Stimulated activated CD8-positive, alpha-beta memory T cell treated with anti-CD3 and anti-CD28 coated beads, Interleukin-7, amount 100 ng/mL, for 1 hour (primary cell): ENCODE results near the gene C5.
"Not testable (repeated sequence)": the region's sequence is repeated elsewhere in the genome, so short reads cannot be mapped to it uniquely, and the experiment has no call there.

Experiments used
- DNase-seq, 2 donors: peaks; one replicate each; pipeline ENCODE4 v3.0.0-alpha.2; 2020; ENCODE audit warnings: low read depth in 2 of 2

Gene C5

DNA sequence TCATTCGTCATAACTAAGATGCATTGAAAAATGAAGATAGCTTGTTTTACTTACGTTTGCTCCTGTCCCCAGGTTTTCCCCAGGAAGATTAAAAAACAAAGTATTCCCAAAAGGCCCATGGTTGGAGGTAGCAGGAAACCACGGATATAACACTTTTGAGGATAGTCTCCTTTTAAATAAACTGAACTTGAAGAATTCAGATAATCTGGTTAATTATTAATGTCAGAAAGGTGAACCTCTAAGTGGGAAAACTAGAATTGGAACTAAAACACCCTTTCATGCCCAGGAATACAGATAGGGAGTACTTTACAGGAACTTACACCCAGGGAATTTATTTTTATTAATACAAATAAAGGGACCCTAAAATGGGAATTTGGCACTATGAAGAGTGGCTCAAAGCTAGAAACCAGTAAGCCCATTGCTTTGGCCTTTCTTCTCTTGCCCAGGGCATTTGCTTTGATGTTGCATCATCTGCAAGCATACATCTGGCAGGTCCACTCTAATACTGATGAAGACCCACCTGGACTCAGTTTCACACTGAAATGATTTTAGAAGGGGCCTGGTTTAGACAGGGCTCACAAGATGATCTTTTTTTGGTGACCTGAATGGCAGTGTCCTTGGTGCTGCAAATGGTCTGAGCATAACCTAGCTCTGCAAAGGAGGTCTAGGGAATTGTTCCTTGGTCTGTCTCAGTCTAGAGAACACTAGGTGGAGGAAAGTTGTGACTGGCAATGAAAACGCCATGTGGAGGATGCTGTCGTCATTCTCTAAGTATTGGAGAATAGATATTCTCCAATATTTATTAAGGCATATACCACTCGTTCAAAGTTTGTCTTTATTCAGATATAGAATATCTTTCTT lies at the start of gene C5:
C5 (minus strand) TSS at position 148 of the 861 bp plus-strand sequence; CDS start at position 119, 29 bp downstream.
- DNase-seq = no peak

DNA sequence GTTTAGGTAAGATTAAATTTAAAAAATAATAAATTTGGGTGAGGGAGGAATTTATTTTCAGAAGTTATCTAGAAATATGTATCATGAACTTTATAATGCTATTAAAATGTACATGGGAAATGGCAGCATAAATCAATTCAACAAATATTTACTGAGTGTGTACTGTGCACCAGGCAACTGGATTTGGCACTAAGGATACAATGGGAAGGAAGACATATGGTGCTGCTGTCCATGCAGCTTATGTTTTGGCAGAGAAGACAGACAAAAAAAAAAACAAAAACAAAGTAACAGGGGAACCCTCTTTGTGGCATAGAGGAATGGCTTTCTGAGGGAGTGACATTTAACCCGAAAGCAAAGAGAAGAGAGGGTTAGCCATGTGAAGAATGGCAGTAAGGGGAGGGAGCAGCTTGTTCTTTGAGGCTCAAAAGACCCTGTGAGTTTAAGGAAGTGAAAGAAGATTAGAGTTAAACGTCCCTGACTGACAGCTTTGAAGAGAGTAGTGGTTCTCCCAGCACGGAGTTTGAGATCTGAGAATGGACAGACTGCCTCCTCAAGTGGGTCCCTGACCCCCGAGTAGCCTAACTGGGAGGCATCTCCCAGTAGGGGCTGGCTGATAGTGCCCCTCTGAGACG lies 48.6 kb upstream of the C5 start:
- DNase-seq = no peak

DNA sequence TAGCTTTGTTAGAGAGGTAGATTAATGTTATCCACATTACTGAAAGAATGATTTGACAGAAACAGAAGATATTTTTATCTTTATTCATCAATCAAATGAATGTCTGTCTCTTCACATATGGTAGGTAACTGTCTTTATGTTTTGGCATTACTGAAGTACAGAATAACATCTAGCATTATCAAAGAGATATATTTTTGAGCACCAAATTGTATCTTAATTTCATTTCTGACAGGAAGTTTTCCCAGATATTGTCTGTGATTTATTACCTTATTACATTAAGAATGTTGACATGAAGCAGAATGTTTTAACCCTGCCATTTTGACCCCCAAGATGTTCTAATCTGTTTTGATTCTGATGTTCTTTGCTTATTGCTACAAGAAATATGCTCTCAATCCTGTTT lies 45.0 kb upstream of the C5 start:
- no peak for DNase-seq

DNA sequence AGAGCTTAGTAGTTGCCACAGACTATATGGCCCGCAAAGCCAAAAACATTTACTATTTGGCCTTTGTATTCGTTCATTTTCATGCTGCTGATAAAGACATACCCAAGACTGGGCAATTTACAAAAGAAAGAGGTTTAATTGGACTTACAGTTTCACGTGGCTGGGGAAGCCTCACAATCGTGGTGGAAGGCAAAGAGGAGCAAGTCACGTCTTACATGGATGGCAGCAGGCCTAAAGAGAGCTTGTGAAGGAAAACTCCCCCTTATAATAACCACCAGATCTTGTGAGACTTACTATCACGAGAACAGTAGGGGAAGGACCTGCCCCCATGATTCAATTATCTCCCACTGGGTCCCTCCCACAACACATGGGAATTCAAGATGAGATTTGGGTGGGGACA lies 40.7 kb upstream of the C5 start:
- not testable (repeated sequence) for DNase-seq

DNA sequence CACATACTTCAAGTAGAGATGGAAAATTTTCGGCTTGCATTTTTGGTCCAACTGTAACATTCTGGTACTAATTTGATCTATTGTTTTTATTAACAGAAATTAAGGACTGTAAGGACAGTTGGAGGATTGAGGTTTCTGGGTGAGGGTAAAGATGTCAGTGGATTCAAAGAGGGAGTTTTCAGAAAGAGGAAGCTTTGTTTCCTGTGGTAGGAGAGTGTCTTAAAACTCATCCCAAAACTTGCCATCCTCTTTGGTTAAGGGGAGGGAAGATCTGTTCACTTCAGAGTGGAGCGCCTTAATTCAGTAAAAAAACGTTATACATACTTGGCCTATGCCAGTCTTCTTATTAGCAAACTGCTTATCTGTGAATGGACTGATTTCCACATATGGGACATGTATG lies 38.5 kb upstream of the C5 start:
- DNase-seq = no peak

DNA sequence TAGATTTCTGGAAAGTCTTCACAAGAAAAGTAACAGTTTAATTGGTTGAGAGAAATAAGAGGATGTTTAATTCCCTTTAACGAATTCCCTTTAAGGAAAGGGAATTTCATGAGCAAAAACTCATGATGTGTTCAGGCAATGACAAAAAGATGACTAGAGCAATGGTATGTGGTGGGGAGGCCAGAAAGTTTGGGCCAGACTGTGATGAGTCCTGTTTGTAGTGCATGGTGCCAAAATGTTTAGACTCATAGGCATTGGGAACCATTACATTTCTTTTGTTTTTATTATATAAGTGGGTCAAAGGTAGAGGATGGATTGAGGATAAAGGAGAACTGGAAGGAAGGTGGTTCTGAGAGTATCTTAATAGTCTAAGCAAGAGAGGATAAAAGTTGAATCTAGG lies 35.6 kb upstream of the C5 start:
- DNase-seq = no peak

DNA sequence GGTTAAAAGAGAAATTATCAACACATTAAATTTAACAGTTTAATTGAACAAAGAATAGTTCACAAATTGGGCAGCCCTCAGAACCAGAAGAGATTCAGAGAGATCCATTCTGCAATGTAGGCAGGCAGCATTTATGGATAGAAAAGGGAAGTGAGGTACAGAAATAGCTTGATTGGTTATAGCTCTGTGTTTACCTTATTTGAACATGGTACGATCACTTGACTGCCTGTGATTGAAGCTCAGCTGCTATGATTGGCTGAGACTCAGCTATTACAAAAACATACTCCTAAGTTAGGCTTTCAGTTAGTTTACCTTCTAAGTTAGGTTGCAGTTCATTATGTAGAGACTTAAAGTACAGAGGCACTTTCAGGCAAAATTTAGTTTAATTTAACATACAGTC lies 32.0 kb upstream of the C5 start:
- DNase-seq = no peak

DNA sequence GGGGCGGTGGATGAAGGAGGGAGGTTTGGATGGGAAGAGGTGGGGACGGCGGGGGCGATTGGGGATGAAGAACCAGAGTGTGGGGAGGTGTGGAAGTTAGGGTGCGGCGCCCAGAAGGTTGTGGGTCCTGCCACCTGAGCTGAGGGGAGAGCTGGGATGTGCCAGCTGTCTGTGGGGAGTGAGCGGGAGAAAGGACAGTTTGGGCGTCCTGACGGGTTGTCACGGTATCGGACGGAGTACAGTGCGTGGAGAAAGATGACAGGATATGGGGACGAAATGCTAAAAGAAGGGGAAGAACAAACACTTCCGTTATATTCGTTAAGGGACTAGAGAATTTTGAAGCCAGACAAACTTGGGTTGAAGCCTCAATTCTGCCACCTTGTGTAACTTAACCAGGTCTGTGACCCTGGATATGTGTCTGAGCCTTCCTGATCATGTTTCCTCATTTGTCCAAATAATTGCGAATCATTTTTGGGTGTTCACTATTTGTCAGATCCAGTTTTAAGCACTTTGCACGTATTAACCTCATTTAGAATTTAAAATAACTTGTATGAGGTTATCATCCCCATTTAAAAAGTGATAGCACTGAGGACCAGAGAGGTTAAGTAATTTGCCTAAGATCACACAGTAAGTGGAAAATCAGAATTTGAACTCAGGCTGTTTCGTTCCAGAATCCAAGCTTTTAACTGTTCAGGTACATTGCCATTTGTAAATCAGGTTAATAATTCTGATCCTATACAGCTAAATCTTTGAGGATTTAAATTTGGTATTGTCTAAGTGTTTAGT lies 25.4 kb upstream of the C5 start:
- DNase-seq = peak in 1 of 2 donors; percentile 5

DNA sequence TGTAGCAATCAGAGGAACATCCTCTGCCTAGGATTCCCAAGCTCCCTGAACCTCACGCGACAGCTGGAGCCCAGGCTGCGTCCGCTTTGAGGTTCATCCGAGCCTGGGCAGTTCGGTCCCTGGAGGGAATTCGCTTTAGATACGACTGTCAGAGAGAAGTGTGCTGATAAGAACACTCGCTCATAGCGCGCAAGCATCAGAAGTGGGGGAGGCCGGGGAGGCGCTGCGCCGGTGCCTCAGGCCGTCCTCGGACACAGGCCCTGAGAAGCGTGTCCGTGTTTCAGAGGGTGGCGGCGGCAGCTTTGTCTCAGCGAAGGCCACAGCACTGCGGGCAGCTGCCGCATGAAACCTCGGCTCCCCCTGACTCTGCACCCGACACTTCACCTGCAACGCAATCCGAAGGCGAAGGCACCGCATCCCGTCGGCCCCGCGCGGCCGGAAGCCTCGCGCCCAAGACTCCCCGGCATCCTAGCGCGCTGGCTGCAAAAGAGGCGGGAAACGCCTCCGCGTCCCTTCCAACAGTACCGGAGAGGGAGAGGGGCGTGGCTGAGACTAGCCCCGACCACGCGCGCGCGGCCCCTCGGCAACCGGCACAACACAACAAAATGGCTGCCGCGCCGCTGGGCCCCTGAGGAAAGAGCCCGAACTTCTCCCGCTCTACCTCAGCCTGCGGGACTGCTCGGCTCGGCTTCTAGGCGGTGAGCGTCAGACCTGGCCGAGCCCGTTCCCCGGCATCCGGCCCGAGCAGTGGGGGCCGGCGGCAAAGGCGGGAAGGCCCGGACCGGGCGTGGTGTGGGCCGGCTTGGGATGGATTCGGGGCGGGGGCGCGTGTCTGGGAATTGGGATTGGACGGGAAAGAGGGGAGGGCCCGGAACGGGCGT lies 24.5 kb upstream of the C5 start, which contains the start of gene CNTRL:
CNTRL (plus strand) TSS at position 586 of the 881 bp plus-strand sequence. CDS start 13,372 bp downstream, outside the sequence.
- peak; percentile 64 to 65 for DNase-seq

DNA sequence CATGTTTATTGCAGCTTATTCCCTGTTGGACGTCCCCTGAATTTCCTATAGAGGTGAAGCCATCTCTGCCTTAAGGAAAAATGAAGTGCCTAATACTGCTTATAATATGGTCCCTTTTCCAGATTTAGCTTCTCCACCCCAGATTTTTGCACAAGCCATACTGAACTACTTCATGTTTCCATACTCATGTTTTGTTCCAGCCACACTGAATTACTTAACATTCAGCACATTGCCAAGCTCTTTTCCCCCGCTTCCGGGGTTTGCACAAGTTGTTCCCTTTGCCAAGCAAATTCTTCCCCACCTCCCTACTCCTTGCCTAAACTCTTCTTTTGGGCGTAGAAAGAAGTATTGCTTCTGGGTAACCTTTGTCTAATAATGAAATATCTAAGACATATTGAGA lies 23.0 kb upstream of the C5 start:
- no peak for DNase-seq

DNA sequence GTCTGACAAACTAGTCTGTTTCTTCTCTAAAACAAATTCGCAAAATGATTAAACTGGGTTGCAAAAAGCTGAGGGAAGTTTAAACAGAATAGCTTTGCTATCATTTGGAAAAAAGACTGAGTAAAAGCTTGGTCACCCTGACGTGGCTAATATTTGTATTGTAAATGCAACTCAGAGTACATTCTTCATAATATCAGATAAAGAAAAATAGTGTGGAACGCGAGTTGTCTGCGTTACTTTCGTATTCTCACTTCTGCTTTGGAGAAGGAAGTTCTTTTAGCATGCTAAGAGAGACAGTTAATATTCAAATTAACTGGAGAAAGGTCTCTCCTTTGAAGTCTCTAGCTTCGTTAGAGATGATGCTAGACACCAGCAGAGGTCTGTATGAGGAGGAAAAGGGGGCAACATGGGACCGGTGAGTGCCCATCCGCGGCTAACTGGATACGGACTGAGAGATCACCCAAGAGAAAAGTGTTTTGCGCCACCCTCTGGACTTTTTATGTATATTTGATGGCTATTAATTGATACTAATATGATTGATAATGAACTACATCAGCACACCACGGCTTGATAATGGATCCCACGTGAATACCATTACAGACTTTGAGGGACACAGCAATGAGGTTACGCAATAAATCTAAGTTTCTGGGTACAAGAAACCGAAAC lies 21.8 kb upstream of the C5 start:
- no peak for DNase-seq

DNA sequence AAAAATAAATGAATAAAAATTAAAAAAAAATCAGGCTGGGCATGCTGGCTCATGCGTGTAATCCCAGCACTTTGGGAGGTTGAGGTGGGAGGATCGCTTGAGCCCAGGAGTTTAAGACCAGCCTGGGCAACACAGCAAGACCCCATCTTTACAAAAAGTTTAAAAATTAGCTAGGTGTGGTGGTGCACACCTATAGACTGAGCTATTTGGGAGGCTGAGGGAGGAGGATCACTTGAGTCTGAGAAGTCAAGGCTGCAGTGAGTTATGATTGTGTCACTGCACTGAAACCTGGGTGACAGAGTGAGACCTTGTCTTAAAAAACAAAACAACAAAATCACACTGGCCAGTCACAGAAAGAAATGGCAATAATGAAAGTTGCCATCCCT lies 21.3 kb upstream of the C5 start:
- no peak for DNase-seq

DNA sequence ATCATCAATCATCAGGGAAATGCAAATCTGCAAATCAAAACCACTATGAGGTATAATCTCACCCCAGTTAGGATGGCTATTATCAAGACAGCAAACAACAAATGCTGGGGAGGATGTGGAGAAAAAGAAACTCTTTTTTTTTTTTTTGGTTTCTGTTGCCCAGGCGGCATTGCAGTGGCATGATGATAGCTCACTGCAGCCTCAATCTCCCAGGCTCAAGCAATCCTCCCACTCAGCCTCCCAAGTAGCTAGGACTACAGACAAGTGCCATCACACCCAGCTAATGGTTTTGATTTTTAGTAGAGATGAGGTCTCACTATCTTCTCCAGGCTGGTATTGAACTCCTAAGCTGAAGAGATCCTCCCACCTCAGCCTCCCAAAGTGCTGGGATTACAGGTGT lies 19.3 kb upstream of the C5 start:
- no peak for DNase-seq

DNA sequence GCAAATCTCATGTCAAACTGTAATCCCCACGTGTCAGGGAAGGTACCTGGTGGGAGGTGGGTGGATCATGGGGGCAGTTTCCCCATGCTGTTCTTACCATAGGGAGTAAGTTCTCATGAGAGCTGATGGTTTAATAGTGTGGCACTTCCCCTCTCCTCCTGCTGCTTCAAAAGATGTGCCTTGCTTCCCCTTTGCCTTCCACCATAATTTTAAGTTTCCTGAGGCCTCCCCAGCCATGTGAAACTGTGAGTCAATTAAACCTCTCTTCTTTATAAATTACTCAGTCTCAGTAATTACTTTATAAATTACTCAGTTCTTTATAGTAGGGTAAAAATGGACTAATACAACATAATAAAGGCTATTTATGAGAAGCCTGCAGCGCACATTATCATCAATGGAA lies 17.6 kb upstream of the C5 start:
- no peak for DNase-seq

DNA sequence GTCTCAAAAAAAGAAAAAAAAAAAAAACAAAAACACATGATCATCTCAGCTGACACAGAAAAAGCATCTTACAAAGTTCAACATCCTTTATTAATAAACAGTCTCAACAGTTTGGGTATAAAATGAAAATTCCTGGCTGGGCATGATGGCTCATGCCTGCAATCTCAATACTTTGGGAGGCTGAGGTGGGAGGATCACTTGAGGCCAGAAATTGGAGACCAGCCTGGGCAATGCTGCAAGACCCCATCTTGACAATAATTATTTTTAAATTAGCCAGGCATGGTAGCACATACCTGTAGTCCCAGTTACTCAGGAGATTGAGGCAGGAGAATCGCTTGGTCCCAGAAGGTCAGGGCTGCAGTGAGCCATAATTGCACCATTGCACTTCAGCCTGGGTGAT lies 16.8 kb upstream of the C5 start:
- DNase-seq = no peak

DNA sequence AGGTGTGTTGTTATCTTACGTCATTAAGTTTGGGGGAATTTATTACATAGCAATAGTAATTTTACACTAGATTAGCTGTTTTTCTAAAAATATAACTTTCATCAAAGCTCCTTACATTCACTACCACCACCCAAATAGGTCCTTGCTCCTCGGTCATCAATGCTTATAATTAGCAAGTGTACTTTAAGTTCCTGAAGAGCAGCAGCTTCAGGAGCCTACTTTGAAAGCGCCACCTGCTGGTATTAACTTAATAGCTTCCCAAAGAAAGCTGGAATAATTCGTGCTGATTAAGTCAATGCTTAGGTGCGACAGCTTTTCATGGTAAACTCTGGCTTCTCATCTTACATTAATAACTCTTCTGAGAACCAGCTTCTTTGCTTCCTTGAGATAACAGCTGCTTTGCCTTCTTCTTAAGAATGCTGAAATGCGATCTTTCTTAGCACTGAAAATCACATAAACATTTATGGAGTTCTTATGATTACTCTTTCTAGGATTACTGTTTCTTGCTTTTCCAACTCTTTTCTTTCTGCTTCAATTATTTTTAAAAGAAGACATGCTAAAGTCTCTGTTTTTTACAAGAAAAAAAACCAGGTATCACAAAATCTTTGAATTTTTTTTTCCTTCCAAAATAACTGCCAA lies 10.0 kb upstream of the C5 start:
- DNase-seq = no peak

DNA sequence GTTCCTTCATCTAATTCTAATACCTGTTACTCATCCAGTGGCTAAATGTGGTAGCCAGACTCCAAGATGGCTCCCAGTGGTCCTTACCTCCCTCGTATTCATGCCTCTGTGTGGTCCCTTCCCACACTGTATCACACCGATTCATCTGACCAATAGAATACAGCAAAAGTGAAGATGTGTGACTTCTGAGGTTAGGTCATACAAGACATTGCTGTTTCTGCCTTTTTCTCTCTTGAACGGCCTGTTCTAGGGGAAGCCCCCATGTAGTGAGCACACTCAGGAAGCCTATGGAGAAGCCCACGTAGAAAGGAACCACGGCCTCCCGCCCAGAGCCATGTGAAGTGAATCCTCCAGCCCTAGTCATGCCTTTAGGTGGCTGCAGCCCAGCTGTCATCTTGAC lies 9.4 kb upstream of the C5 start:
- DNase-seq = no peak

DNA sequence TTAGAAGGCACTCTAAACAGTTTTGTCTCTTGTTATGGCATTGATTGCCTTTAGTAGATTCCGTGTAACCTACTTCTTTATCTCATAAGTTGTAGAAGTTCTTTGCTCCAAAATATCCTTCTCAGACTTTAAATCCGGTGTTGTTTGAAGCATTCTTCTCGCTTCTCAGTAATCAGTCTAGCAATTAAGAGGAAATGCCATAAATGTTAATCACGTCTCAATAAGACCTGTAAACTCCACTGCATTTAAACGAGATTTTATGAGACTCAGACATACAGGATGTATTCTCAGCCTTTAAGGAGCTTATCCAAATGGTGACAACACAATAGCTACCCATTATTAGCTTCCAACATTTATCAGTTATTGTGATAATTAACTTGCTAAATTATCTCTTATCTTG lies 7.7 kb upstream of the C5 start:
- no peak for DNase-seq

DNA sequence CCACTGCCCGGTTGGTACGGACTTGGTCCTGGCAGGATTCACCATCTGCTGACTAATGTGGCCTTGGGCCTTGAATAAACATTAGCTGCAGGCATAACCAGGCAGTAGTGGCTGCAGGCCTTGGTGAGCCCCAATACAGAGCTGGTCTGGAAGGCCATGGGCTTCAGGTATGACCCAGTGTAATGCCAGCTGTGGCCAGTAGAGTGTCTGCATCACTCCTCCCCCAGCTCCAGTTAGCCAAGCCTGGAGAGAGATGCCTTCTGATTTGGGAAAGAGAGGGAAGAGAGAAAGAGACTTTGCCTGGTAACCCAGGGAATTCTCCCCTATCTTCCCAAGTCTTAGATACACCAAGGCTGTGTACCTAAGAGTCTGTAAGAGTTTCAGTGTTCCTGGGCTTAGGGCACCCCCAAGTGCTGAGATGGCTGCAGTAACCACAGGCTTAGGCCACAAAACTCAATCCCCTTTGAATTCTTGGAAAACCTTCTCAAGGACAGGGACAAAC lies 5.6 kb upstream of the C5 start:
- DNase-seq = no peak

DNA sequence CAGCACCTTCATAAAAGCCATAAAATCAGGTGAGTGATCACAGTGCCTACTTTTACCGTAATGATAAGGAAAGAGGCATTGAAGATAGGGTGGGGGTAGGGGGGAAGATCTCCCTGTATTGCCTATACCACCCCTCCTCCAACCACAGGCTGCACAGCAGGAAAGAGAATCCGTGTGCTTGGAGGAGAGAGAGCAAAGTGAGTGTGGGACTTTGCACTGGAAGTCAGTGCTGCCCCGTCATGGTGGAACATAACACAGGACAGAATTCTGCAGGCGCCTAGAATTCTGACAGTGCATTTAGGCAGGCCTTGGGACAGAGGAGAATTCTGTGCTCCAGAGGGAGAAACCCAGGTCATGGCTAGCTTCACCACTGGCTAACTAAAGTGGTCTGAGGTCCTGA lies 3.5 kb upstream of the C5 start:
- no peak for DNase-seq
